Hepatocyte (in vitro differentiated cells): ENCODE results near the gene FMN1. TPM values are rescaled to one million over a fixed set of nuclear protein-coding genes. Genes with fewer than 3 reads are reported as not detected.

ENCODE experiments used
- DNase-seq: peaks from one replicate; pipeline ENCODE4 v3.0.0-alpha.2; 2016; ENCODE audit warnings: low spot score
- H2AFZ ChIP-seq: fragments of 200-600 bp; sonication (generic); 2 replicates; pipeline ENCODE4 v1.6.0; 2016; ENCODE audit warnings: antibody characterized with exemption, mild to moderate bottlenecking
- H3K27ac ChIP-seq: fragments of 200-600 bp; sonication (generic); 2 replicates; pipeline ENCODE4 v1.5.1; 2016; ENCODE audit warnings: mild to moderate bottlenecking
- H3K27me3 ChIP-seq: fragments of 200-600 bp; sonication (generic); 2 replicates; pipeline ENCODE4 v1.6.1; 2016
- H3K36me3 ChIP-seq: fragments of 200-600 bp; sonication (generic); replicated peaks from 2 replicates; pipeline ENCODE4 v1.5.1; 2016; ENCODE audit warnings: low read depth; ENCODE audit not compliant: insufficient read depth
- H3K4me1 ChIP-seq: fragments of 200-600 bp; sonication (generic); 2 replicates; pipeline ENCODE4 v1.5.1; 2016; ENCODE audit warnings: mild to moderate bottlenecking, moderate library complexity; ENCODE audit not compliant: insufficient read depth
- H3K4me2 ChIP-seq: fragments of 200-600 bp; sonication (generic); 2 replicates; pipeline ENCODE4 v1.6.0; 2016
- H3K4me3 ChIP-seq: fragments of 200-600 bp; sonication (generic); 2 replicates; pipeline ENCODE4 v1.5.1; 2016; ENCODE audit warnings: mild to moderate bottlenecking
- H3K79me2 ChIP-seq: fragments of 200-600 bp; sonication (generic); 2 replicates; pipeline ENCODE4 v1.6.0; 2017; ENCODE audit warnings: mild to moderate bottlenecking
- H3K9me2 ChIP-seq: fragments of 200-600 bp; sonication (generic); replicated peaks from 2 replicates; pipeline ENCODE4 v1.6.0; 2017; ENCODE audit warnings: mild to moderate bottlenecking; ENCODE audit not compliant: insufficient read depth
- H3K9me3 ChIP-seq: fragments of 200-600 bp; sonication (generic); 2 replicates; pipeline ENCODE4 v1.5.1; 2016; ENCODE audit warnings: low read depth, mild to moderate bottlenecking
- H4K20me1 ChIP-seq: fragments of 200-600 bp; sonication (generic); 2 replicates; pipeline ENCODE4 v1.6.0; 2016; ENCODE audit warnings: mild to moderate bottlenecking; ENCODE audit not compliant: insufficient read depth, poor library complexity, severe bottlenecking
- EZH2 ChIP-seq: fragments of 200-600 bp; sonication (generic); IDR thresholded peaks from 2 replicates; pipeline ENCODE4 v1.6.1; 2016; ENCODE audit warnings: antibody characterized with exemption, mild to moderate bottlenecking, borderline replicate concordance
- EZH2phosphoT487 ChIP-seq: fragments of 200-600 bp; sonication (generic); IDR thresholded peaks from one replicate; pipeline ENCODE4 v1.6.1; 2018; ENCODE audit warnings: antibody characterized with exemption, mild to moderate bottlenecking, low read depth, moderate library complexity; ENCODE audit not compliant: unreplicated experiment, severe bottlenecking
- WGBS: methylation state at CpG from one replicate; pipeline ENCODE4 v1.1.6; 2016; ENCODE audit warnings: low lambda C conversion rate; ENCODE audit errors: missing lambda C conversion rate; 5-methylcytosine and 5-hydroxymethylcytosine counted together
- polyA plus RNA-seq: library from polyadenylated mRNA; unstranded; fragments of >200 nt; fragmentation: Nextera tagmentation; extraction: Ambion mirVana; gene quantifications from 2 replicates; pipeline ENCODE4 v1.2.1, GENCODE V29; 2016
- total RNA-seq: library from RNA; depleted of rRNA; stranded (reverse); fragments of >200 nt; gene quantifications from 2 replicates; pipeline ENCODE4 v1.2.3, GENCODE V29; 2014
- TF ChIP-seq, protein P1 (sequence below): fragments of 200-600 bp; sonication (generic); IDR thresholded peaks from 2 replicates; pipeline ENCODE4 v1.5.1; 2016; ENCODE audit warnings: antibody characterized with exemption, mild to moderate bottlenecking; ENCODE audit not compliant: poor library complexity

The FMN1 gene
- total and polyA plus RNA-seq, 2 experiments from 2014 or later, result 0.07 to 0.70 TPM

DNA sequence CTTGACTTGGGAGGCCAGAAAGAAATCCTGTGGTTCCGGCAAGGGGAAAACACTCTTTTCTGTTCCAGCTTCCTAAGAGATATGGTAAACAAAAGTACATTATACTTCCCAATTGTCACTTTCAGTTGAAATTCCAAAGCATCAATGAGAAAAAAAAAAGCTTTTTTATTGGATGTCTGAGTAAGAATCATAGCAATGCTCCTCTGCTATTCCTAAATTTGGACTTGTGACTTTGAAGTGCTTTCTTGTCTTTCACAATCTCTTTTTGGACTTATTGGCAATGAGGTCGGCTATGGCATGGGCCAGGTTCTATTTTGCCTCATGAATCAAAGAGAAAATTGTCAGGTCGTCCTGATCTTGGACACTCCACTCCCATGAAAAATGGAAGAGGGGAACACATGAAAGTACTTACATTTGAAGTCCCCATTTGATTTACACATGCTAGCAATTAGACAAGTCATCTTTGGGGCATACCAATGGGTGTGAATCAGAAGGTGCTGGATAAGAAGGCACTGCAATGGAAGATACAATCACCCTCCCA lies 306.2 kb downstream of the FMN1 start:
- peak overlapping the region; percentile 81 for H3K27ac ChIP-seq
- H3K4me3 ChIP-seq, result no peak overlapping the region
- no peaks in the 10 kb centered on the region for H3K27me3 ChIP-seq
- DNase-seq, result no peak
- no peaks in the 10 kb centered on the region for H4K20me1 ChIP-seq
- TF ChIP-seq, protein P1, sequence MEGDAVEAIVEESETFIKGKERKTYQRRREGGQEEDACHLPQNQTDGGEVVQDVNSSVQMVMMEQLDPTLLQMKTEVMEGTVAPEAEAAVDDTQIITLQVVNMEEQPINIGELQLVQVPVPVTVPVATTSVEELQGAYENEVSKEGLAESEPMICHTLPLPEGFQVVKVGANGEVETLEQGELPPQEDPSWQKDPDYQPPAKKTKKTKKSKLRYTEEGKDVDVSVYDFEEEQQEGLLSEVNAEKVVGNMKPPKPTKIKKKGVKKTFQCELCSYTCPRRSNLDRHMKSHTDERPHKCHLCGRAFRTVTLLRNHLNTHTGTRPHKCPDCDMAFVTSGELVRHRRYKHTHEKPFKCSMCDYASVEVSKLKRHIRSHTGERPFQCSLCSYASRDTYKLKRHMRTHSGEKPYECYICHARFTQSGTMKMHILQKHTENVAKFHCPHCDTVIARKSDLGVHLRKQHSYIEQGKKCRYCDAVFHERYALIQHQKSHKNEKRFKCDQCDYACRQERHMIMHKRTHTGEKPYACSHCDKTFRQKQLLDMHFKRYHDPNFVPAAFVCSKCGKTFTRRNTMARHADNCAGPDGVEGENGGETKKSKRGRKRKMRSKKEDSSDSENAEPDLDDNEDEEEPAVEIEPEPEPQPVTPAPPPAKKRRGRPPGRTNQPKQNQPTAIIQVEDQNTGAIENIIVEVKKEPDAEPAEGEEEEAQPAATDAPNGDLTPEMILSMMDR, result no peak
- TF ChIP-seq EZH2 (no peak), EZH2phosphoT487 (no peak)
- no peaks in the 10 kb centered on the region for H3K36me3 ChIP-seq
- H3K9me2 ChIP-seq, result no peaks in the 10 kb centered on the region
- no peaks in the 10 kb centered on the region for H3K79me2 ChIP-seq
- no peaks in the 10 kb centered on the region for H3K9me3 ChIP-seq
- H2AFZ ChIP-seq, result no peak overlapping the region
- H3K4me1 ChIP-seq, result peaks cover 5% of the 10 kb centered on the region
- WGBS, result 72% methylated on average over 3 of the region's 3 CpGs
- H3K4me2 ChIP-seq, result no peak overlapping the region

DNA sequence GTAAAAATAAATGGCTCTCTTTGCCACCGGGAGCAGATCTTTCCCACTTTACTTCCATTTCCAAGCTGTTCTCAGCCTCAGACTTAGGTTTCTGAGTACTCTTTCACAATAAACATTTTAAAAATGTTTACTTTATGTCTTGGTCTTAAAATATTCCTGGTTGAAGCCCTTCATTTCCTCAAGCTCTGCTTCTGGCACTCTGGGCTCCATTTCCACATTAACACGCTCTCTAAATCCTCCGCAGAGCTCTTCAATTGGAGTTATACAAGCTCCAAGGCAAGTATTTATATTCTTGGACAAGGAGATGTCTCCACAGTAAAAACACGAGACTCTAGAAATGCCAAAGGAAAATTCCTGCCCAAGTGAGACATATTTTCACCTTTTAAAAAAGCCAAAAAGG lies 307.4 kb downstream of the FMN1 start:
- no peak overlapping the region for H3K4me3 ChIP-seq
- peak; percentile 23 for DNase-seq
- H3K36me3 ChIP-seq, result no peaks in the 10 kb centered on the region
- H4K20me1 ChIP-seq, result no peaks in the 10 kb centered on the region
- no peaks in the 10 kb centered on the region for H3K9me3 ChIP-seq
- H2AFZ ChIP-seq, result no peak overlapping the region
- TF ChIP-seq, protein P1, result no peak
- TF ChIP-seq EZH2, result no peak
- TF ChIP-seq EZH2phosphoT487, result no peak
- H3K4me1 ChIP-seq, result peaks cover 7% of the 10 kb centered on the region
- H3K9me2 ChIP-seq, result no peaks in the 10 kb centered on the region
- no peaks in the 10 kb centered on the region for H3K27me3 ChIP-seq
- no peak overlapping the region for H3K4me2 ChIP-seq
- H3K79me2 ChIP-seq, result no peaks in the 10 kb centered on the region
- H3K27ac ChIP-seq, result peak overlapping the region; percentile 47
- WGBS, result 58% methylated on average over 4 of the region's 4 CpGs

DNA sequence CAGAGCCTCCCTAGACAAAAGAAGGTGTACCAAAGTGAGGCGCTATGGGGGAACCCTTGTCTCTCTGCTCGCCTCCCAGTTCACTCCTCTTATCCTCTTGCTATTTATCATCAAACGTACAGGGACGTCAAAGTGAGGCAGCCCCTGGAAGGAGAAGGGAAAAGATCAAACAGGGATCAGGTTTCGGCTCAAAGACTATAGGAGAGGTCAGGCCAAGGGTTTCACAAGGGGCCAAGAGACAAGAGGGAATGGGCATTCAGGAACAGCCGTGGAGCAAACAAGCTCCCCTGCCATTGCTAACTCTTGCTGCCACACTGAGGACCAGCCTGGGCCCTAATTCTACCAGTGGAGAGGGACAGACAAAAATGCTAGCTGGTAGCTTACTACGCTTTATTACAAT lies 308.1 kb downstream of the FMN1 start:
- WGBS, result 67% methylated on average over 7 of the region's 7 CpGs
- H2AFZ ChIP-seq, result no peak overlapping the region
- no peak overlapping the region for H3K4me3 ChIP-seq
- H3K27me3 ChIP-seq, result no peaks in the 10 kb centered on the region
- peaks cover 14% of the 10 kb centered on the region for H3K4me1 ChIP-seq
- no peaks in the 10 kb centered on the region for H3K79me2 ChIP-seq
- TF ChIP-seq, protein P1, result no peak
- no peak for TF ChIP-seq EZH2phosphoT487
- TF ChIP-seq EZH2, result no peak
- peak overlapping the region; percentile 47 for H3K27ac ChIP-seq
- H3K9me2 ChIP-seq, result no peaks in the 10 kb centered on the region
- H3K4me2 ChIP-seq, result no peak overlapping the region
- H3K36me3 ChIP-seq, result no peaks in the 10 kb centered on the region
- no peaks in the 10 kb centered on the region for H4K20me1 ChIP-seq
- no peak for DNase-seq
- no peaks in the 10 kb centered on the region for H3K9me3 ChIP-seq

- TF ChIP-seq EZH2phosphoT487 (no peak), EZH2 (no peak)
- TF ChIP-seq, protein P1, result no peak
- Histone ChIP-seq H3K9me3 (no peaks in the 10 kb centered on the region), H3K4me2 (no peak overlapping the region), H3K4me3 (no peak overlapping the region), H3K9me2 (no peaks in the 10 kb centered on the region), H3K4me1 (peaks cover 14% of the 10 kb centered on the region), H3K36me3 (no peaks in the 10 kb centered on the region), H3K79me2 (no peaks in the 10 kb centered on the region), H3K27ac (no peak overlapping the region), H4K20me1 (no peaks in the 10 kb centered on the region), H3K27me3 (no peaks in the 10 kb centered on the region), H2AFZ (no peak overlapping the region)
- DNase-seq, result no peak
- WGBS, result 77% methylated on average over 5 of the region's 5 CpGs
These were observed 308.8 kb downstream of the FMN1 start for GRCh38 chr15:32885713-32886112.
